Prostate gland (tissue), 2 donors: Measurements from ENCODE around the gene HRCT1. TPM values are rescaled to one million over a fixed set of nuclear protein-coding genes. Genes with fewer than 3 reads are reported as not detected.
A peak's percentile ranks its signal among the peaks of the same experiment; 100 is the strongest.

Source experiments
- DNase-seq: peaks from one replicate; pipeline ENCODE4 v3.0.0-alpha.2; 2019; ENCODE audit warnings: low spot score
- H3K27ac ChIP-seq, 2 donors: fragments of 200-600 bp; sonication (generic); 2 replicates each; pipeline ENCODE4 v1.5.1; 2017 to 2019
- H3K27me3 ChIP-seq: fragments of 200-600 bp; sonication (generic); replicated peaks from 2 replicates; pipeline ENCODE4 v1.5.1; 2019; ENCODE audit not compliant: insufficient read depth
- H3K36me3 ChIP-seq, 2 donors: fragments of 200-600 bp; sonication (generic); 1 replicate in 1 of 2; 2 replicates in 1 of 2; pipeline versions ENCODE4 v1.5.1 to v1.8.1; 2017 to 2019
- H3K4me1 ChIP-seq: fragments of 200-600 bp; sonication (generic); replicated peaks from 2 replicates; pipeline ENCODE4 v1.5.1; 2019
- H3K4me3 ChIP-seq, 2 donors: fragments of 200-600 bp; sonication (generic); 2 replicates each; pipeline ENCODE4 v1.5.1; 2017 to 2019
- H3K9me3 ChIP-seq: fragments of 200-600 bp; sonication (generic); 2 replicates; pipeline ENCODE4 v1.5.1; 2017
- CTCF ChIP-seq, 4 experiments: fragments of 200-600 bp in 2 of 4; fragments of 450-650 bp in 2 of 4; sonication (generic) in 2 of 4; IDR thresholded peaks; 1 replicate in 3 of 4; 2 replicates in 1 of 4; pipeline ENCODE4 v1.5.1; 2016 to 2019; ENCODE audit warnings: antibody characterized with exemption in 4 of 4, mild to moderate bottlenecking in 2 of 4, moderate library complexity in 2 of 4
- POLR2A ChIP-seq: fragments of 450-650 bp; IDR thresholded peaks from one replicate; pipeline ENCODE4 v1.6.1; 2016; ENCODE audit warnings: antibody characterized with exemption, mild to moderate bottlenecking
- POLR2AphosphoS5 ChIP-seq: sonication (generic); formaldehyde crosslinking; IDR thresholded peaks from one replicate; pipeline ENCODE4 v1.6.1; 2017; ENCODE audit warnings: antibody characterized with exemption
- WGBS: methylation state at CpG from one replicate; pipeline ENCODE4 v1.1.5; 2018; 5-methylcytosine and 5-hydroxymethylcytosine counted together
- intact Hi-C: fragments of 100-400 bp; cut with DNase I; formaldehyde crosslinking; loops from one replicate; pipeline ENCODE4 v1.14.2; 2022
- total RNA-seq, 2 donors: library from RNA; depleted of rRNA; stranded (reverse); fragments of >200 nt; gene quantifications; one replicate each; pipeline ENCODE4 v1.1.0, GENCODE V29; 2016

Gene HRCT1
- total RNA-seq, 2 donors from 2014 or later, result 1.3 to 1.5 TPM

GRCh38 chr9:35903049-35903448 lies 3.0 kb upstream of the HRCT1 start:
- no peak overlapping the region for H3K4me3 ChIP-seq
- WGBS, result 23% methylated on average over 3 of the region's 3 CpGs
- TF ChIP-seq POLR2A, result no peak
- peak; percentile 70 for TF ChIP-seq POLR2AphosphoS5
- peak; percentile 63 to 93 (median 86) for TF ChIP-seq CTCF (IDR thresholded peaks at IDR 0.05)
- H3K36me3 ChIP-seq, result no peaks in the 10 kb centered on the region
- no peaks in the 10 kb centered on the region for H3K27me3 ChIP-seq
- peaks cover 34% of the 10 kb centered on the region for H3K4me1 ChIP-seq
- no peaks in the 10 kb centered on the region for H3K9me3 ChIP-seq
- H3K27ac ChIP-seq, result peak overlapping the region in 1 of 2 donors; percentile 28
- intact Hi-C loops, result loop anchor here (1.0 to 5.0 kb wide), 2 partner anchors 42 to 109 kb away; no protein-coding TSS in a partner anchor
- DNase-seq, result peak; percentile 59

- Histone ChIP-seq H3K4me1 (peaks cover 45% of the 10 kb centered on the region), H3K4me3 (no peak overlapping the region), H3K9me3 (no peaks in the 10 kb centered on the region), H3K27ac (peak overlapping the region; percentile 79 to 81), H3K36me3 (no peaks in the 10 kb centered on the region), H3K27me3 (no peaks in the 10 kb centered on the region)
- TF ChIP-seq POLR2A (no peak), POLR2AphosphoS5 (no peak), CTCF (IDR thresholded peaks at IDR 0.05) (no peak)
- intact Hi-C loops, result loop anchor here (5.0 kb wide), 1 partner anchor 108 kb away; no protein-coding TSS in a partner anchor
- 79% methylated on average over 8 of the region's 8 CpGs for WGBS
- no peak for DNase-seq
These were observed 1.7 kb upstream of the HRCT1 start for GRCh38 chr9:35904338-35904737.

GRCh38 chr9:35905051-35905781 lies 786 bp upstream of the HRCT1 start:
- Histone ChIP-seq H3K4me3 (no peak overlapping the region), H3K27ac (peak overlapping the region; percentile 79 to 81), H3K27me3 (no peaks in the 10 kb centered on the region), H3K36me3 (no peaks in the 10 kb centered on the region), H3K9me3 (no peaks in the 10 kb centered on the region), H3K4me1 (peaks cover 46% of the 10 kb centered on the region)
- TF ChIP-seq CTCF (IDR thresholded peaks at IDR 0.05), result no peak
- no peak for TF ChIP-seq POLR2A
- TF ChIP-seq POLR2AphosphoS5, result no peak
- DNase-seq, result no peak
- intact Hi-C loops, result no loop called here
- WGBS, result 63% methylated on average over 8 of the region's 8 CpGs

- no peak overlapping the region for H3K4me3 ChIP-seq
- H3K4me1 ChIP-seq, result peaks cover 46% of the 10 kb centered on the region
- TF ChIP-seq POLR2A, result no peak
- peak in 1 of 4 experiments; percentile 6 for TF ChIP-seq CTCF (IDR thresholded peaks at IDR 0.05)
- peak; percentile 7 for TF ChIP-seq POLR2AphosphoS5
- DNase-seq, result no peak
- H3K36me3 ChIP-seq, result no peaks in the 10 kb centered on the region
- H3K27me3 ChIP-seq, result no peaks in the 10 kb centered on the region
- no peaks in the 10 kb centered on the region for H3K9me3 ChIP-seq
- intact Hi-C loops, result no loop called here
- WGBS, result 56% methylated on average over 13 of the region's 14 CpGs
- peak overlapping the region; percentile 79 to 81 for H3K27ac ChIP-seq
These were observed 1.1 kb downstream of the HRCT1 start for GRCh38 chr9:35906923-35907699.
